ENCODE measurements around the gene GNB1L.

GNB1L gene

GRCh38 chr22:19877626-19878339 is 23.1 kb upstream of the GNB1L start:
- in situ Hi-C loops (cut with MboI; ENCODE audit: low sequenced_read_pairs): no loop called here

GRCh38 chr22:19876941-19877625 is 22.4 kb upstream of the GNB1L start:
- in situ Hi-C loops (cut with MboI; ENCODE audit: low sequenced_read_pairs): no loop called here

GRCh38 chr22:19876314-19876940 is 21.8 kb upstream of the GNB1L start:
- in situ Hi-C loops (cut with MboI; ENCODE audit: low sequenced_read_pairs): no loop called here

DNA sequence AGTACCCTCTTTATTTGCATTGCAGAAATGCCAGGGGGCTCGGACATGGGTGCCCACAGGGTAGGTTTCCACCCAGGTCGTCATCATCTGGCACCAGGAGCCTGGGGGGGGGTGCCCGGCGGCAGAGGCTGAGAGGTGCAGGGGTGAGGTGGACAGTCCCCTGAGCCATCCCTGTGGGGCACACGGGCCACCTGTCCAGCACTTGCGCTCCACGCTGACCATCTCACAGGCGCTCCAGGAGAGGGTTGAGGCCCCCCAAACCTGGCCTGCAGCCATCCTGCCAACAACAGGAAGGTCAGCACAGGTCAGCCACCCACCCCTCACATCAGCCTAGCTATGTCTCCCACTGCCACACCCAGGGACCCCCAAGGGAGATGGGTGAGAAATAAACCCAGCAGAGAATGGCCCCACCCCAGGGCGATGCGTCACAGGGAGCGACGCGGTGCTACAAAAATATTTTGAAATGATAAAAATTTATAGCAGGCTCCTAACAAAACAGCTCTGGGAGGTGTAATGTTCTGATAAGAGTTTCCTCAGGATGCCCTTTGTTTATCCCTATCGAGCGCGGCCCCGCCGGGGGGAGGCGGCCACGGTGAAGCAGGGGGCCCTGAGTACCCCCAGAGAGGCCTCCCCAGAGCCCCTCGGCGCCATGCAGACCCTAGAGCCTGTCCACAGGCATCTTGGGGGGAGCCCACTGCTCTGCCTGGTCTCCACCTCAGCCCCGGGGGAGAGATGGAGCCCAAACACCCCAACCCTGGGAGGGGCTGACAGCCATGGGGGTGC is 21.0 kb upstream of the GNB1L start:
- in situ Hi-C loops (cut with MboI; ENCODE audit: low sequenced_read_pairs): no loop called here

- in situ Hi-C loops (cut with MboI; ENCODE audit: low sequenced_read_pairs): no loop called here
These were observed 20.4 kb upstream of the GNB1L start for GRCh38 chr22:19875061-19875530.

GRCh38 chr22:19874307-19875060 is 19.8 kb upstream of the GNB1L start:
- in situ Hi-C loops (cut with MboI; ENCODE audit: low sequenced_read_pairs): no loop called here

GRCh38 chr22:19873960-19874306 is 19.3 kb upstream of the GNB1L start:
- in situ Hi-C loops (cut with MboI; ENCODE audit: low sequenced_read_pairs): no loop called here

DNA sequence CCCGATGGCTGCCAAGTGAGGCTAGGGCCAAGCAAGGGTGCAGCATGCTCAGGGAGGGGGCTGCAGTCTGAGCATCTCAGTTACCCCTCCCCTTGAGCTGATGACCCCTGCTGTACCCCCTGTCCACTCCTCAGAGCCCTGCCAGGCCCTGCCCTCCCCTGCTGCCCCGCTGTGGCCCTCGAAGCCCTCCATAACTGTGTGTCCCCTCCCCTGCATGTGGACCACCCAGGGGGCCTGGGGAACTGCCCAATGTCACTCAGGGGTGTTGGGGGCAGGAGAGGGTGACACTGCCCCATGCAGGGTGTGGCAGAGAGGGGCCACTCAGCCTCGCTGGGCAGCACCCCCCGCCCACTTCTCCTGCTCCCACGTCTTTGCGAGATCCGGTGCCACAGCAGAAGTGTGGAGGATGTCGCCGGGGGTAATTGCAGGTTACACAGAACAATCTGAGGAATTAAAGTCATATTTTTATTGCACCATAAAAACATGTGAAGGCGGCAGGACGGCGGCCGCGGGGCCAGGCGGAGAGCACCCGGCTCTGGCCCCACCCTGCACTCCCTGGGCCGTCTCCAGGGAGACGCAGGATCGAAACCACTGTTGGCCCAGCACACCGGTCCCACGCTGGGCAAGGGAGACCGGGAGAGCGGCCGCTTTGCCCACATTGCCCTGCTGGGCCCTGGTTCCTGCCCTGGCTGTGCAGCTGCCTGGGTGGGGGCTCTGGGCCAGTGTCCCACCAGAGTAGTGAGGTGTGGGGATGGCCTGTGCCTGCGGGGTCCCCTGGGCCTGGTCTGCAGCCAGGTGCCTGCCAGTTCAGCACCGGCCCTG is 18.7 kb upstream of the GNB1L start:
- in situ Hi-C loops (cut with MboI; ENCODE audit: low sequenced_read_pairs): no loop called here

DNA sequence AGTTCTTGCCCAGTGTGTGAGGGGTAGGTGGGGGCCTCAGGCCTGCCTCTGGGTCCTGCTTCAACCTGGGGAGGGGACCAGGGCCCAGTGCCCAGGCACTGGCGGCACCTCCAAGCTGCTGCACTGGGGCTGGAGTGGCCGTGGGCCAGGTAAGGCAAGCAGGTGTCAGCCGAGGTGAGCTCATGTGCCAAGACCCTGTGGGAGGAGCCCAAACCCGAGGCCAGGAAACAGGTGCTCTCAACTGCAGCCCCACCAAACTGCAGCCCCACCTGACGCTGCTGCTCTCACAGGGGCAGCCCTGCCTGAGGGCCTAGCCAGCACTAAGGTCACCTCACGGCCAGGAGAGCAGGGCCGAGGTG is 18.1 kb upstream of the GNB1L start:
- in situ Hi-C loops (cut with MboI; ENCODE audit: low sequenced_read_pairs): no loop called here

- in situ Hi-C loops (cut with MboI; ENCODE audit: low sequenced_read_pairs): no loop called here
These were observed 17.4 kb upstream of the GNB1L start for GRCh38 chr22:19871845-19872778.

DNA sequence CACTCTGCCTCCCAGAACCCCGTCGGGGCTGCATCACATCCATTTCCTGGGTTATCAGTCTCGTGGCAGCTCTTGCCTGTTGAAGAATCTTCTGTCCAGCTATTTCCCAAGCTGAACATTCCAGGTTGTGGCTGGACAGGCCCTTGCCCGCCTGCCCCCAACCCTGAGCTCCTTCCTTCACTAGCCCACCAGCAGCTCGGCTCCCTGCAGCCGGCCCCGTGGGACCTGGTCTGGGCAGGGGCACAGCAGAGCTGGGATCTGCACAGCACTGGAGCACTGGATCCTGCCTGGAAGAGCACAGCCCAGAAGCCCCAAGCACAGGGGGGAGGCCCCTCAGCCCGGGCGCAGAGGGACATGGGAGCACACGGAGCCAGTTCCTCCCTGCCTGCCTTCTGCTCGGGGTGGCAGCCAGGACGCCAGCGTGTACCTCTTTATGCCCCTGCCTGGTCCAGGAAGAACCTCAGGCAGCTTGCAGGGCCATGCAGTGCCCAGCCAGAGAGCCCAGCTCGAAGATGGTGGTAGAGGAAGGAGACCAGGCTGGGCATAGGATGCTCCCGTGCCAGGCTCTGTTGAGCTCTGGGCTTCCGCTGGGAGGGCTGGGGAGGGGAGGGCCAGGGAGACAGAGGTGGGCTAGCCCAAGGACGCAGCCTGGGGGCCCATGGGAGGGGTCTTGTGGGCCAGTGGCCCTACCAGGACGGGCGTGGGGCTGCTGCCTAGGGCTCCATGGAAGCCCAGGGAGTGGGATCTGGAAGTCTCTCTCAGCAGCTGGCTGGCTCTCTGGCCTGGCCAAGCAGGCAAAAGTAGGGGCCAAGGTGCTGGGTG is 16.6 kb upstream of the GNB1L start:
- in situ Hi-C loops (cut with MboI; ENCODE audit: low sequenced_read_pairs): no loop called here

DNA sequence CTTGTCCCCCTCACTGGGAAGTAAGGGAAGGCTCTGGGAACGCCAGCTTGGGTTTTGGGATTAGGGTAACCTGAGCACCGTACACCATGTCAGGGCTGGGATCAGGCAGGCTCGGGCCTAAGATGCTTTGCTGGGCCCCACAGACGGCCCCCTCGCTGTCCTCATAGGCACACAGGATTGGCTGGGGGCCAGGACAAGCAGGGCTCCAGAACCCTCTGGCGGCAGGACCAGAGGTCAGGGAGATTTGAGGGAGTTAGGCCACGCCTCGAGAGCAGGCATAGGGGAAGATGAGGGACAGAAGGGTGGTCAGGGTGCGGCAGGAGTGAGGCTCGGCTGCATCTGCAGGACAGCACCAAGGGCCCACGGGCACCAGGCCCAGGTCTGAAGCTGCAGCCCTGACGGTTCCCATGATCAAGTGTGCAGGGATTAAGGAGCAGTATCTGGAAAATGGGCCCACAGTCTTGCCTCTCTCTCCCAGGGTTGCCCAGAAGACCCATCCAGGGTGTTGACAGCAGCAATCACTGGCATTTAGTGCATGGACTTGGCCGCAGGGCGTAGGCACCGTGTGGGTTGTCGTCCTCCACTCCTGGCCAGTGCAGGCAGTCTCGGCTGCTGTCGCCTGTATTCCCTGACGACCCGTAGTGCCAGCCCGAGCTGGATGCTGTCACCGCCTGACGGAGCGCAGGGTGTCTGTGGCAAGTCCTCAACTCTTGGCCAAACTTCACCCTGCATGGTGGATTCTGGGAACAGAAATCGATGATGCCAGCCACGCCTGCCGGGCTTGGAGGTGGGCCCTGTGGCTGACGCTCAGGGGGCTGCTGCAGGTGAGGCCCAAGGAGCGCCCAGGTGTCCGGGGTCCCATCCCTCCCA is 15.7 kb upstream of the GNB1L start:
- in situ Hi-C loops (cut with MboI; ENCODE audit: low sequenced_read_pairs): no loop called here

DNA sequence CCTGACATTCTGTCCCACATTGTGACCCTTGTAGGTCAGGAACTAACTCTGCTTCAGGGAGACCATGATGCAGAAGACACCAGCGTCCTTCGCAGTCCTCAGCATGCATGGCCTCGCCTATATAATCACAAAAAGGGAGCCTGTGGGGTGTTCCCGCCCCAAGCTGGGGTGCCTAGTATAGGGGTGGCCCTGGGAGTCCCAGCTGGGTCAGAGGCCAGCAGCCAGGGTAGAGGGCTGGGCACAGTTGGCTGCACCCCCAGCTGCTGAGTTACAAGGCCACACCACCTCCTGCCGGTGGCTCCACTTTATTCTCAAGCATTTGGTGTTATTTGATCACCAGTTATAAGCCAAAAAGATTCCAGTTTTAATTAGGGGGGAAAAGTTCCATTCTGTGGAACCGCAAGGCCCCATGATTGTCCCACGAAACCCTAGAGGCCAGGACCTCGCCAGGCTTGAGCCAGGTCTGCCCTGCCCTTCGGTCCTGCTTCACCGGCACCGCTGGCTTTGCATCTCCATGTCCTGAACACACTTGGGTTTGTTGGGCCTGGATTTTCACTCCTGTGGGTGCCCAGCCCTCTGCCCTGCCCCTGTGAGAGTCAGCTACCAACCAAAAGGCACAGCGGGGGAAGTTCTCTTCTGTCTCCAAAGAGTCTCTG is 15.0 kb upstream of the GNB1L start:
- in situ Hi-C loops (cut with MboI; ENCODE audit: low sequenced_read_pairs): no loop called here

DNA sequence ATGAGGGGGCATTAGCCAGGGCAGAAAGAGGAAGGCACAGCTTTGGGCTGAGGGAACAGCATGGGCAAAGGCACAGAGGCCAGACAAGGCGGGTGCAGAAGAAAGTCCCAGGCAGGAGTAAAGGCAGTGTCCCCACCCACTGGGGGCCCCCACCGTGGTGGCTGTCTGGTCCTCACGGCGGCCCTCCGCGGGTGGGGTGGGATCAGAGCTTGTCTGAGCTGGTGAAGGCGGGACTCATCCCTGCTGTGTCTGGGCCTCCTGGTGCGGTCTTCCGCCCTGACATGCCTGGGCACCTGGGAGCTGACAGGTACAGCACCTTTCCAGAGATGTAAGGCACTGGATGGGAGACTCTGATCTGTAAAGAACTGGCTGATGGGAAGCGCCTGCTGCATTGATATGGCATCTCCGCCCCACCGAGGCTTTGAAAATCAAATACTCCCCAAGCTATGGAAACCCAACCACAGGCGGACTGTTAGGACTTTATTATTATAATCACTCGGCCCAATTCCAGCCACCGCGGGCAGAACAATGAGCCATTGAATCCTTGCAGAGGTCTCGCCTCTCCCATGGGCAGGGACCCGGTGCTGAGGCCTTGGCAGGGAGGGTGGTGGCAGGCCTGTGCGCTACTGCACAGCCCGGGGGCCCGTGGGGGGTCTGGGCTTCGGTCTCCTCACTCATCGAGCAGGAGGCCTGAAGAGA is 14.2 kb upstream of the GNB1L start:
- in situ Hi-C loops (cut with MboI; ENCODE audit: low sequenced_read_pairs): no loop called here

DNA sequence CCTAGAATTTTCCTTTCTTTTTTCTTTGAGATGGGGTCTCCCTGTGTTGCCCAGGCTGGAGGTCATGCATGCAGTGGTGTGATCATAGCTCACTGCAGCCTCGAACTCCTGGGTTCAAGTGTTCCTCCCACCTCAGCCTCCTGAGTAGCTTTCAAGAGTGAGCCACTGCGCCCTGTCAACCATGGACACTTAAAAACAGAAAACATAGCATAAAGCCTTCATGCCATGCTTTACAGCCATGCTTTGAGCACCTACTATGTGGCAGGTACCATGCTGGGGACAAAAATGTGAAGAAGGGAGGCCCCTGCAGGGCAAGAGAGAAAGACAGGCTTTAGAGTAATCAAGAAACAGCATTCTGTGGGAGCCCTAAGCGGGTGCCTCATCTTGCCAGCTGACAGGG is 13.7 kb upstream of the GNB1L start:
- in situ Hi-C loops (cut with MboI; ENCODE audit: low sequenced_read_pairs): no loop called here

DNA sequence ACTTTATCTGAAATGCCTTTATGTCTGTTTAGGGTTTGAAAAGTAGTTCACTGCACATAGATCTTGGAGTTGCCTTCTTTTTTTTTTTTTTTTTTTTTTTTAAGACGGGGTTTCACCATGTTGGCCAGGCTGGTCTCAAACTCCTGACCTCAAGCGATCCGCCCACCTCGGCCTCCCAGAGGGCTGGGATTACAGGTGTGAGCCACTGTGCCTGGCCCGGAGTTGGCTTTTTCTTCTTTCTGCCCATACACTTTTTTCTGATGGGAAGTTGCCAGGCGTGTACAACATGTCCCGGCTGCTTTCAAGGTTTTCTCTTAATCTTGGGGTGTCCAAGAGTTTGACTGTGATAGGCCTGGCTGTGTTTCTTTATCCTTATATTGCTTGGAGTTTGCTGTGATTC is 12.9 kb upstream of the GNB1L start:
- in situ Hi-C loops (cut with MboI; ENCODE audit: low sequenced_read_pairs): no loop called here

Data from HL-60/S4 (cell line).